IMR-90 (cell line): ENCODE measurements around the gene SIGLEC15. TPM values are rescaled to one million over a fixed set of nuclear protein-coding genes. Genes with fewer than 3 reads are reported as not detected.

Source experiments
- ATAC-seq: fragments of 200-7000 bp; cut with Tn5 transposase; 2 replicates; pipeline ENCODE4 v1.9.1; 2020; ENCODE audit warnings: low read depth, mild to moderate bottlenecking, moderate library complexity
- BruUV-seq: library from RNA; stranded (reverse); fragments of 400-500 nt; replicated peaks from 2 replicates; lab custom pipeline; 2021; lab: Mats Ljungman, UMichigan
- CTCF ChIA-PET: fragments of 300-600 bp; formaldehyde crosslinking; extraction: SDS; loops from one replicate; lab custom pipeline; 2021; ENCODE audit warnings: antibody characterized with exemption; lab: Yijun Ruan, JAX
- POLR2A ChIA-PET: fragments of 300-600 bp; sonication (Branson Sonifier 250); formaldehyde crosslinking; loops from one replicate; lab custom pipeline; 2022; ENCODE audit warnings: antibody characterized with exemption; ENCODE audit not compliant: unreplicated experiment; lab: Charles Lee
- DNase-seq: peaks from one replicate; pipeline ENCODE4 v3.0.0; 2013
- H2AFZ ChIP-seq: replicated peaks from 2 replicates; pipeline ENCODE3; 2013; ENCODE audit warnings: low read length, mild to moderate bottlenecking; ENCODE audit not compliant: poor library complexity
- H2AK5ac ChIP-seq: 2 replicates; pipeline ENCODE4 v1.6.1; 2013; ENCODE audit warnings: low read depth, low read length, inconsistent platforms
- H2AK9ac ChIP-seq: replicated peaks from 2 replicates; pipeline ENCODE3; 2013; ENCODE audit warnings: mild to moderate bottlenecking, low read depth, low read length, moderate library complexity; ENCODE audit not compliant: poor library complexity
- H2BK120ac ChIP-seq: 2 replicates; pipeline ENCODE4 v1.6.1; 2013; ENCODE audit warnings: low read depth, low read length, inconsistent platforms
- H2BK15ac ChIP-seq: 3 replicates; pipeline ENCODE4 v1.6.1; 2013; ENCODE audit warnings: low read depth, low read length, inconsistent platforms
- H2BK20ac ChIP-seq: 2 replicates; pipeline ENCODE4 v1.6.1; 2013; ENCODE audit warnings: low read depth, mild to moderate bottlenecking, inconsistent platforms, low read length, moderate library complexity
- H2BK5ac ChIP-seq: 2 replicates; pipeline ENCODE4 v1.6.1; 2013; ENCODE audit warnings: mild to moderate bottlenecking, low read depth, low read length, inconsistent platforms; ENCODE audit not compliant: poor library complexity, severe bottlenecking
- H3K14ac ChIP-seq: replicated peaks from 2 replicates; pipeline ENCODE4 v1.6.1; 2013; ENCODE audit warnings: low read depth, low read length, inconsistent platforms
- H3K18ac ChIP-seq: 2 replicates; pipeline ENCODE4 v1.6.1; 2013; ENCODE audit warnings: low read depth, low read length, control low read depth
- H3K23ac ChIP-seq: 2 replicates; pipeline ENCODE4 v1.6.1; 2013; ENCODE audit warnings: low read depth, low read length, inconsistent platforms
- H3K27ac ChIP-seq: 2 replicates; pipeline ENCODE4 v1.5.1; 2013; ENCODE audit warnings: mild to moderate bottlenecking, control low read depth, low read length; ENCODE audit not compliant: insufficient read depth
- H3K27me3 ChIP-seq: 2 replicates; pipeline ENCODE4 v1.6.1; 2013; ENCODE audit warnings: low read length; ENCODE audit not compliant: control insufficient read depth, insufficient read depth
- H3K36me3 ChIP-seq: 2 replicates; pipeline ENCODE4 v1.6.1; 2013; ENCODE audit warnings: low read length, mixed read lengths; ENCODE audit not compliant: control insufficient read depth, insufficient read depth
- H3K4ac ChIP-seq: 2 replicates; pipeline ENCODE4 v1.6.1; 2013; ENCODE audit warnings: low read depth, low read length, inconsistent platforms
- H3K4me1 ChIP-seq: 2 replicates; pipeline ENCODE4 v1.6.1; 2013; ENCODE audit warnings: low read length, mixed read lengths; ENCODE audit not compliant: control insufficient read depth, insufficient read depth
- H3K4me2 ChIP-seq: 2 replicates; pipeline ENCODE4 v1.6.1; 2013; ENCODE audit warnings: low read depth, mild to moderate bottlenecking, control low read depth, low read length, moderate library complexity
- H3K4me3 ChIP-seq: 2 replicates; pipeline ENCODE4 v1.5.1; 2013; ENCODE audit warnings: low read depth, mild to moderate bottlenecking, control low read depth, low read length, moderate library complexity; ENCODE audit not compliant: insufficient read depth
- H3K56ac ChIP-seq: 2 replicates; pipeline ENCODE4 v1.6.1; 2013; ENCODE audit warnings: low read length, inconsistent platforms; ENCODE audit not compliant: insufficient read depth; ENCODE audit errors: extremely low read depth
- H3K79me1 ChIP-seq, 2 experiments: 2 replicates each; pipeline ENCODE4 v1.6.1; 2013; ENCODE audit warnings: low read length in 2 of 2, inconsistent platforms in 1 of 2, low read depth in 1 of 2
- H3K9ac ChIP-seq: 2 replicates; pipeline ENCODE4 v1.6.1; 2013; ENCODE audit warnings: low read depth, low read length, control low read depth
- H3K9me1 ChIP-seq: 2 replicates; pipeline ENCODE4 v1.6.1; 2013; ENCODE audit warnings: low read length, inconsistent platforms; ENCODE audit not compliant: insufficient read depth
- H3K9me3 ChIP-seq: 2 replicates; pipeline ENCODE4 v1.6.1; 2013; ENCODE audit warnings: low read length; ENCODE audit not compliant: control insufficient read depth, insufficient read depth
- H4K20me1 ChIP-seq: 2 replicates; pipeline ENCODE4 v1.6.1; 2013; ENCODE audit warnings: low read length, inconsistent platforms; ENCODE audit not compliant: insufficient read depth
- H4K5ac ChIP-seq: 2 replicates; pipeline ENCODE4 v1.6.1; 2013; ENCODE audit warnings: mild to moderate bottlenecking, low read depth, low read length, control low read depth
- H4K8ac ChIP-seq, 2 experiments: 2 replicates each; pipeline ENCODE4 v1.6.1; 2013; ENCODE audit warnings: low read depth in 2 of 2, low read length in 2 of 2, control low read depth in 1 of 2, inconsistent platforms in 1 of 2
- H4K91ac ChIP-seq: 2 replicates; pipeline ENCODE4 v1.6.1; 2013; ENCODE audit warnings: low read depth, low read length, inconsistent platforms; ENCODE audit not compliant: insufficient read depth
- BHLHE40 ChIP-seq: fragments of 150-350 bp; IDR thresholded peaks from 2 replicates; pipeline ENCODE4 v1.6.1; 2016; ENCODE audit warnings: mild to moderate bottlenecking, low read depth, low read length
- CEBPB ChIP-seq: IDR thresholded peaks from 2 replicates; pipeline ENCODE4 v1.6.1; 2012; ENCODE audit warnings: low read depth, low read length, improper control_type of control experiment
- CHD1 ChIP-seq: IDR thresholded peaks from 2 replicates; pipeline ENCODE4 v1.6.1; 2012; ENCODE audit warnings: low read depth, low read length, improper control_type of control experiment
- CTCF ChIP-seq: conservative IDR thresholded peaks from 2 replicates; pipeline ENCODE4 v1.5.1; 2012; ENCODE audit warnings: mild to moderate bottlenecking, low read depth, low read length, improper control_type of control experiment
- FOS ChIP-seq: fragments of 150-350 bp; IDR thresholded peaks from 2 replicates; pipeline ENCODE4 v1.6.1; 2016; ENCODE audit warnings: low read depth, low read length
- MAZ ChIP-seq: IDR thresholded peaks from 2 replicates; pipeline ENCODE4 v1.6.1; 2012; ENCODE audit warnings: low read depth, mild to moderate bottlenecking, low read length, improper control_type of control experiment, moderate library complexity, borderline replicate concordance
- MXI1 ChIP-seq: IDR thresholded peaks from 2 replicates; pipeline ENCODE4 v1.6.1; 2012; ENCODE audit warnings: low read depth, mild to moderate bottlenecking, low read length, moderate library complexity, borderline replicate concordance
- NFE2L2 ChIP-seq: fragments of 150-350 bp; IDR thresholded peaks from 2 replicates; pipeline ENCODE4 v1.6.1; 2016; ENCODE audit warnings: low read depth, mild to moderate bottlenecking, low read length
- RAD21 ChIP-seq: IDR thresholded peaks from 2 replicates; pipeline ENCODE4 v1.6.1; 2012; ENCODE audit warnings: low read length, improper control_type of control experiment
- RCOR1 ChIP-seq: IDR thresholded peaks from 2 replicates; pipeline ENCODE4 v1.6.1; 2012; ENCODE audit warnings: mild to moderate bottlenecking, low read length, improper control_type of control experiment; ENCODE audit not compliant: insufficient replicate concordance
- RFX5 ChIP-seq: IDR thresholded peaks from 2 replicates; pipeline ENCODE4 v1.8.0; 2012; ENCODE audit warnings: low read depth, mild to moderate bottlenecking, low read length, moderate library complexity
- WGBS, 2 experiments: methylation state at CpG; one replicate each; pipeline versions ENCODE4 v1.1.5 to v1.1.7; 2013; ENCODE audit warnings: missing lambda C conversion rate in 2 of 2; ENCODE audit not compliant: insufficient read length in 1 of 2; ENCODE audit errors: extremely low coverage in 2 of 2; 5-methylcytosine and 5-hydroxymethylcytosine counted together
- dilution Hi-C: fragments of 300-500 bp; cut with HindIII; formaldehyde crosslinking; loops from one replicate; pipeline ENCODE4 v1.14.3; 2018; ENCODE audit warnings: low sequenced_read_pairs; ENCODE audit not compliant: unreplicated experiment
- in situ Hi-C: fragments of 300-500 bp; cut with MboI; formaldehyde crosslinking; loops from 3 replicates; pipeline ENCODE4 v1.14.3; 2019; ENCODE audit warnings: low sequenced_read_pairs, inconsistent platforms, mixed read lengths
- intact Hi-C: fragments of 100-400 bp; cut with micrococcal nuclease; formaldehyde crosslinking; loops from 2 replicates; pipeline ENCODE4 v1.10.0; 2022
- polyA plus RNA-seq, 3 experiments: library from polyadenylated mRNA; depleted of rRNA; stranded (reverse); fragments of >200 nt; gene quantifications; 2 replicates each; pipeline ENCODE4 v1.2.3, GENCODE V29; 2012; ENCODE audit warnings: low replicate concordance in 1 of 3
- total RNA-seq: library from RNA; depleted of rRNA; stranded (reverse); fragments of >200 nt; gene quantifications from 2 replicates; pipeline ENCODE4 v1.2.3, GENCODE V29; 2012
- TF ChIP-seq, protein P1 (sequence below): fragments of 150-350 bp; IDR thresholded peaks from 2 replicates; pipeline ENCODE4 v1.6.1; 2017; ENCODE audit warnings: mild to moderate bottlenecking, antibody characterized with exemption, low read length, low read depth

Gene SIGLEC15
- total and polyA plus RNA-seq, 2 of the 4 experiments (the other 2 are of a cell fraction), result 1.1 to 1.8 TPM

- TF ChIP-seq, protein P1, sequence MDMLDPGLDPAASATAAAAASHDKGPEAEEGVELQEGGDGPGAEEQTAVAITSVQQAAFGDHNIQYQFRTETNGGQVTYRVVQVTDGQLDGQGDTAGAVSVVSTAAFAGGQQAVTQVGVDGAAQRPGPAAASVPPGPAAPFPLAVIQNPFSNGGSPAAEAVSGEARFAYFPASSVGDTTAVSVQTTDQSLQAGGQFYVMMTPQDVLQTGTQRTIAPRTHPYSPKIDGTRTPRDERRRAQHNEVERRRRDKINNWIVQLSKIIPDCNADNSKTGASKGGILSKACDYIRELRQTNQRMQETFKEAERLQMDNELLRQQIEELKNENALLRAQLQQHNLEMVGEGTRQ, result no peak
Measured at GRCh38 chr18:45792506-45793263, 32.8 kb upstream of the SIGLEC15 start (continued).

- no peaks in the 10 kb centered on the region for H3K79me1 ChIP-seq
- WGBS, 2 experiments, result no CpG with 5 or more reads among the region's 4 CpGs
- peak overlapping the region; percentile 80 for H4K91ac ChIP-seq
- peak overlapping the region; percentile 71 for H3K4me2 ChIP-seq
- in situ Hi-C loops, result no loop called here
- no peaks in the 10 kb centered on the region for H4K20me1 ChIP-seq
- H3K9me3 ChIP-seq, result no peaks in the 10 kb centered on the region
- H4K5ac ChIP-seq, result peak overlapping the region; percentile 71
- peak overlapping the region; percentile 94 for H3K27ac ChIP-seq
- H3K27me3 ChIP-seq, result no peaks in the 10 kb centered on the region
- dilution Hi-C loops, result no loop called here
- peak overlapping the region; percentile 9 to 80 for H4K8ac ChIP-seq
- no peak overlapping the region for H3K4me3 ChIP-seq
- H3K4ac ChIP-seq, result peak overlapping the region; percentile 93
- peak overlapping the region; percentile 85 for H2BK15ac ChIP-seq
- no peaks in the 10 kb centered on the region for H3K36me3 ChIP-seq
- peak overlapping the region; percentile 38 for H2AK9ac ChIP-seq
- H3K23ac ChIP-seq, result peak overlapping the region; percentile 89
- peak overlapping the region; percentile 67 for H3K14ac ChIP-seq
- no peak overlapping the region for H3K9ac ChIP-seq
- H3K56ac ChIP-seq, result peak overlapping the region; percentile 79
- peak overlapping the region; percentile 93 for H2BK20ac ChIP-seq
- peak overlapping the region; percentile 97 for H2BK5ac ChIP-seq
- peak; percentile 93 for DNase-seq
- peak overlapping the region; percentile 97 for H2BK120ac ChIP-seq
- H2AK5ac ChIP-seq, result peak overlapping the region; percentile 92
- POLR2A ChIA-PET, result interaction anchor here (1.4 kb wide), 1 partner anchor 12 kb away, joined by 4 read pairs; no protein-coding TSS in a partner anchor
- H2AFZ ChIP-seq, result peak overlapping the region; percentile 58
- peaks cover 8% of the 10 kb centered on the region for H3K4me1 ChIP-seq
- peak; percentile 87 for ATAC-seq
- peak overlapping the region; percentile 81 for H3K18ac ChIP-seq
- CTCF ChIA-PET, result interaction anchor here (0.6 to 1.0 kb wide), 2 partner anchors 12 to 65 kb away, joined by 3 read pairs; no protein-coding TSS in a partner anchor
- intact Hi-C loops, result no loop called here
- no peaks in the 10 kb centered on the region for H3K9me1 ChIP-seq
- no TSS peak for BruUV-seq
- no peak for TF ChIP-seq NFE2L2
- TF ChIP-seq CHD1, result no peak
- TF ChIP-seq CTCF, result no peak
- TF ChIP-seq CEBPB, result peak; percentile 99
- TF ChIP-seq MXI1, result no peak
- no peak for TF ChIP-seq MAZ
- TF ChIP-seq RCOR1, result peak; percentile 91
- peak; percentile 2; the same call in 1 of the 2 replicates for TF ChIP-seq RAD21
- TF ChIP-seq BHLHE40, result no peak; the same call in 1 of the 2 replicates
- peak; percentile 88 for TF ChIP-seq FOS
- no peak for TF ChIP-seq RFX5
Measured at GRCh38 chr18:45793264-45793965, 32.1 kb upstream of the SIGLEC15 start.
